ENCODE measurements around the gene ADGRL1.
"Not testable (repeated sequence)": the region's sequence is repeated elsewhere in the genome, so short reads cannot be mapped to it uniquely, and the experiment has no call there.

DNA sequence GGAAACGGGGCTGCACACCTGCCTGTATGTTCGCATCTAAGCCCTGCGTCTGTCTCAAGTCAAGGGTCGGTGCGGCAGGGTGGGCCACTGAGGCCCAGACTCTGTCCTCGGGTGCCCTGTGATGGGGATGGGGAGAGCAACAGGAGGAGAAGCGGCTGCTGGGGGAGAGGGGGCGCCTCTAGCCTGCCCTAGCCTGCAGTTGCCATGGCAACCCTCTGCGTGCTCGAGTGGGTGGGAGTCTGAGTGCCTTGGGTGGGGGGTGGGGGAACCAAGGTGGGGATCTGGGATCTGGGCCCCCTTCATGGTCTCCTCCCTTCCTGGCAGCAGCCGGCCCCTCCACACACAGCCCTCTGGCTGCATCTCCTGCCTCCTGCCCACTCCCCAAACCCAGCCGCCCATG is 10.8 kb downstream of the ADGRL1 start:
- TF ChIP-seq TAF1 (IDR thresholded peaks at IDR 0.05; ENCODE audit: low read depth, low read length); BCL11A (IDR thresholded peaks at IDR 0.05; ENCODE audit: low read depth in 2 of 2, low read length in 2 of 2); GTF2F1 (IDR thresholded peaks at IDR 0.05; ENCODE audit: borderline replicate concordance, low read depth, low read length); SIX5 (IDR thresholded peaks at IDR 0.05; ENCODE audit: low read depth, low read length); RFX5 (IDR thresholded peaks at IDR 0.05; ENCODE audit: borderline replicate concordance, low read depth, low read length); RAD21 (IDR thresholded peaks at IDR 0.05 in 1 of 2, conservative IDR thresholded peaks at IDR 0.05 in 1 of 2; ENCODE audit: low read depth in 2 of 2, low read length in 2 of 2); POLR2A (IDR thresholded peaks at IDR 0.05; ENCODE audit: control extremely low read depth in 1 of 2, low read depth in 2 of 2, low read length in 2 of 2); CREB1 (IDR thresholded peaks at IDR 0.05); RXRA (IDR thresholded peaks at IDR 0.05; ENCODE audit: insufficient read depth, low read depth, low read length): not testable (repeated sequence)
- TF ChIP-seq, protein P1, sequence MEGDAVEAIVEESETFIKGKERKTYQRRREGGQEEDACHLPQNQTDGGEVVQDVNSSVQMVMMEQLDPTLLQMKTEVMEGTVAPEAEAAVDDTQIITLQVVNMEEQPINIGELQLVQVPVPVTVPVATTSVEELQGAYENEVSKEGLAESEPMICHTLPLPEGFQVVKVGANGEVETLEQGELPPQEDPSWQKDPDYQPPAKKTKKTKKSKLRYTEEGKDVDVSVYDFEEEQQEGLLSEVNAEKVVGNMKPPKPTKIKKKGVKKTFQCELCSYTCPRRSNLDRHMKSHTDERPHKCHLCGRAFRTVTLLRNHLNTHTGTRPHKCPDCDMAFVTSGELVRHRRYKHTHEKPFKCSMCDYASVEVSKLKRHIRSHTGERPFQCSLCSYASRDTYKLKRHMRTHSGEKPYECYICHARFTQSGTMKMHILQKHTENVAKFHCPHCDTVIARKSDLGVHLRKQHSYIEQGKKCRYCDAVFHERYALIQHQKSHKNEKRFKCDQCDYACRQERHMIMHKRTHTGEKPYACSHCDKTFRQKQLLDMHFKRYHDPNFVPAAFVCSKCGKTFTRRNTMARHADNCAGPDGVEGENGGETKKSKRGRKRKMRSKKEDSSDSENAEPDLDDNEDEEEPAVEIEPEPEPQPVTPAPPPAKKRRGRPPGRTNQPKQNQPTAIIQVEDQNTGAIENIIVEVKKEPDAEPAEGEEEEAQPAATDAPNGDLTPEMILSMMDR (IDR thresholded peaks at IDR 0.05; ENCODE audit: control extremely low read depth in 1 of 3, insufficient read depth in 1 of 3, low read depth in 1 of 3, low read length in 3 of 3) = not testable (repeated sequence)
